Uterus (tissue), 2 donors: Measurements from ENCODE around the gene ZNF385C.

Experiments used
- POLR2A ChIP-seq, 2 donors: fragments of 450-650 bp; IDR thresholded peaks; one replicate each; pipeline ENCODE4 v1.6.1; 2016; ENCODE audit warnings: antibody characterized with exemption in 2 of 2, mild to moderate bottlenecking in 1 of 2, moderate library complexity in 1 of 2
- TF ChIP-seq, protein P1 (sequence below), 4 experiments: fragments of 200-600 bp in 2 of 4; fragments of 450-650 bp in 2 of 4; sonication (generic) in 2 of 4; IDR thresholded peaks; one replicate each; pipeline ENCODE4 v1.5.1; 2016 to 2019; ENCODE audit warnings: antibody characterized with exemption in 4 of 4, mild to moderate bottlenecking in 2 of 4, moderate library complexity in 1 of 4

DNA sequence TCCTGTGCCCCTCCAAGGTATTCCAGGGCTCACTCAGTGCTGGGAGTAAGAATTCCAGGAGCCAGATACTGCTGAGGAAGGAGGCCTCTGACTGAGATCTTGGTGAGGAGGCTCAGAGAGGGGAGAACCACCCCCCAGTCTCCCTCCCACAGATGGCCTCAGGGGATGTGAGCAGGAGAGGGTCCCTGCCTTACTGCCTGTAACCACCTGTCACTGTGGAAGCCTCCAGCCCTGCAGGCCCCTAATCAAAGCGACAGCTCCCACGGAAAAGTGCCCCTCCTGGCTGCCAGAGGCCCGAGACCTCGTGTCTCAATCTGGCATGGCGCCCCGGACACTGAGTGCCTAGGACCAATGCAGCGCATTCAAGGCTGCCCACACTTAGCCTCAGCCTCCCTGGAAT, 40.2 kb downstream of the ZNF385C start:
- TF ChIP-seq, protein P1, sequence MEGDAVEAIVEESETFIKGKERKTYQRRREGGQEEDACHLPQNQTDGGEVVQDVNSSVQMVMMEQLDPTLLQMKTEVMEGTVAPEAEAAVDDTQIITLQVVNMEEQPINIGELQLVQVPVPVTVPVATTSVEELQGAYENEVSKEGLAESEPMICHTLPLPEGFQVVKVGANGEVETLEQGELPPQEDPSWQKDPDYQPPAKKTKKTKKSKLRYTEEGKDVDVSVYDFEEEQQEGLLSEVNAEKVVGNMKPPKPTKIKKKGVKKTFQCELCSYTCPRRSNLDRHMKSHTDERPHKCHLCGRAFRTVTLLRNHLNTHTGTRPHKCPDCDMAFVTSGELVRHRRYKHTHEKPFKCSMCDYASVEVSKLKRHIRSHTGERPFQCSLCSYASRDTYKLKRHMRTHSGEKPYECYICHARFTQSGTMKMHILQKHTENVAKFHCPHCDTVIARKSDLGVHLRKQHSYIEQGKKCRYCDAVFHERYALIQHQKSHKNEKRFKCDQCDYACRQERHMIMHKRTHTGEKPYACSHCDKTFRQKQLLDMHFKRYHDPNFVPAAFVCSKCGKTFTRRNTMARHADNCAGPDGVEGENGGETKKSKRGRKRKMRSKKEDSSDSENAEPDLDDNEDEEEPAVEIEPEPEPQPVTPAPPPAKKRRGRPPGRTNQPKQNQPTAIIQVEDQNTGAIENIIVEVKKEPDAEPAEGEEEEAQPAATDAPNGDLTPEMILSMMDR (IDR thresholded peaks at IDR 0.05), result no peak
- TF ChIP-seq POLR2A (IDR thresholded peaks at IDR 0.05), result no peak
